Lung (tissue), 12 donors: ENCODE data around the gene SLC25A29. TPM values are rescaled to one million over a fixed set of nuclear protein-coding genes. Genes with fewer than 3 reads are reported as not detected.

Source experiments
- ATAC-seq: fragments of 200-7000 bp; cut with Tn5 transposase; one replicate; pipeline ENCODE4 v1.9.1; 2020; ENCODE audit warnings: moderate number of reproducible peaks; ENCODE audit not compliant: insufficient read depth, low FRiP score
- DNase-seq, 3 donors: peaks; one replicate each; pipeline ENCODE4 v3.0.0-alpha.2; 2013 to 2017
- H3K27ac ChIP-seq, 2 donors: one replicate each; pipeline ENCODE4 v1.5.1; 2013; ENCODE audit warnings: mild to moderate bottlenecking in 2 of 2, moderate library complexity in 2 of 2, control low read depth in 1 of 2, inconsistent platforms in 1 of 2, low read depth in 1 of 2, low read length in 1 of 2
- H3K27me3 ChIP-seq, 3 donors: one replicate each; pipeline ENCODE4 v1.5.1; 2013; ENCODE audit warnings: low read length in 2 of 3; ENCODE audit not compliant: control insufficient read depth in 3 of 3, insufficient read depth in 3 of 3
- H3K36me3 ChIP-seq, 4 donors: one replicate each; pipeline ENCODE4 v1.5.1; 2013; ENCODE audit warnings: low read length in 4 of 4, mild to moderate bottlenecking in 1 of 4, moderate library complexity in 1 of 4; ENCODE audit not compliant: control insufficient read depth in 4 of 4, insufficient read depth in 4 of 4
- H3K4me1 ChIP-seq, 5 donors: one replicate each; pipeline ENCODE4 v1.5.1; 2013; ENCODE audit warnings: low read length in 5 of 5, mild to moderate bottlenecking in 2 of 5, moderate library complexity in 1 of 5; ENCODE audit not compliant: control insufficient read depth in 5 of 5, insufficient read depth in 5 of 5
- H3K4me3 ChIP-seq: one replicate; pipeline ENCODE4 v1.5.1; 2013; ENCODE audit warnings: mild to moderate bottlenecking, control low read depth, moderate library complexity
- H3K9ac ChIP-seq, 2 donors: one replicate each; pipeline ENCODE4 v1.5.1; 2013; ENCODE audit warnings: low read length in 2 of 2, control low read depth in 1 of 2; ENCODE audit not compliant: insufficient read depth in 1 of 2
- H3K9me3 ChIP-seq, 4 donors: one replicate each; pipeline ENCODE4 v1.5.1; 2013; ENCODE audit warnings: low read length in 3 of 4, mild to moderate bottlenecking in 1 of 4, moderate library complexity in 1 of 4; ENCODE audit not compliant: control insufficient read depth in 4 of 4, insufficient read depth in 3 of 4
- CTCF ChIP-seq: IDR thresholded peaks from 2 replicates; pipeline ENCODE4 v1.5.1; 2012; ENCODE audit warnings: mild to moderate bottlenecking; ENCODE audit errors: control extremely low read depth, extremely low read depth
- WGBS, 2 donors: extraction: QIAGEN DNeasy Blood & Tissue Kit; methylation state at CpG; one replicate each; pipeline ENCODE4 v1.1.7; 2013; 5-methylcytosine and 5-hydroxymethylcytosine counted together
- polyA plus RNA-seq, 2 donors: library from polyadenylated mRNA; stranded (reverse); fragments of 200-250 nt; gene quantifications; one replicate each; pipeline ENCODE4 v1.2.1, GENCODE V29; 2013
- total RNA-seq, 2 donors: library from RNA; depleted of rRNA in 1 of 2; stranded (reverse); fragments of >200 nt in 1 of 2; gene quantifications; one replicate each; pipeline ENCODE4 v1.2.1, GENCODE V29; 2014 to 2021
- donor health status: control.
- donor health status: control.
- donor health status: Bipolar disorder and iron deficiency.
- donor health status: healthy.
- donor health status: DM: yes; HTN: yes; CAD: no.

SLC25A29 gene
- total and polyA plus RNA-seq, 4 donors = 34.6 to 91.0 (median 60.5) TPM

- ATAC-seq (no peak), DNase-seq (no peak)
- Histone ChIP-seq H3K9me3 (no peaks in the 10 kb centered on the region), H3K36me3 (no peaks in the 10 kb centered on the region), H3K9ac (no peak overlapping the region), H3K4me3 (no peak overlapping the region), H3K4me1 (no peaks in the 10 kb centered on the region), H3K27ac (no peak overlapping the region), H3K27me3 (no peaks in the 10 kb centered on the region)
- WGBS, 2 donors = 86 to 87% methylated on average over 8 of the region's 8 CpGs
- TF ChIP-seq CTCF = no peak
These were observed 17.7 kb upstream of the SLC25A29 start for GRCh38 chr14:100323942-100324307.

GRCh38 chr14:100323121-100323941 lies 17.1 kb upstream of the SLC25A29 start, which contains the start of gene SLC25A47:
Gene SLC25A47, plus strand, starts transcription at chr14:100323339. Its CDS starts 76 bp downstream, at chr14:100323415.
- no peaks in the 10 kb centered on the region for H3K9me3 ChIP-seq
- WGBS, 2 donors = 93 to 94% methylated on average over 15 to 16 of the region's 16 CpGs

GRCh38 chr14:100322138-100322957 lies 16.1 kb upstream of the SLC25A29 start:
- DNase-seq (no peak), ATAC-seq (no peak)
- Histone ChIP-seq H3K4me1 (no peaks in the 10 kb centered on the region), H3K27ac (no peak overlapping the region), H3K4me3 (no peak overlapping the region), H3K9ac (no peak overlapping the region), H3K36me3 (no peaks in the 10 kb centered on the region), H3K27me3 (no peaks in the 10 kb centered on the region), H3K9me3 (no peaks in the 10 kb centered on the region)
- 92 to 94% methylated on average over 15 of the region's 15 CpGs for WGBS, 2 donors
- no peak for TF ChIP-seq CTCF

More at GRCh38 chr14:100323121-100323941, 17.1 kb upstream of the SLC25A29 start, which contains the start of gene SLC25A47:
- Histone ChIP-seq H3K27me3 (no peaks in the 10 kb centered on the region), H3K4me3 (no peak within 1 kb of the TSS), H3K36me3 (no peaks in the 10 kb centered on the region), H3K4me1 (no peaks in the 10 kb centered on the region), H3K27ac (no peak within 1 kb of the TSS), H3K9ac (no peak within 1 kb of the TSS)
- ATAC-seq (no peak), DNase-seq (no peak)
- TF ChIP-seq CTCF = no peak
